Measurements from ENCODE around the gene CXCL12.

- no peak for TF ChIP-seq FOSL1 (IDR thresholded peaks at IDR 0.05; ENCODE audit: low read depth)
- TF ChIP-seq MAX (IDR thresholded peaks at IDR 0.05), result no peak
- no peak for TF ChIP-seq ELF1 (IDR thresholded peaks at IDR 0.05; ENCODE audit: borderline replicate concordance, low read depth)
- no peak for TF ChIP-seq POLR2A (IDR thresholded peaks at IDR 0.05; ENCODE audit: borderline replicate concordance, extremely low read depth, insufficient read depth, insufficient read length)
- TF ChIP-seq POLR2AphosphoS5 (IDR thresholded peaks at IDR 0.05; ENCODE audit: low read depth, low read length), result no peak
- no peak for TF ChIP-seq CTCF (IDR thresholded peaks at IDR 0.05 in 2 of 3, conservative IDR thresholded peaks at IDR 0.05 in 1 of 3; ENCODE audit: borderline replicate concordance in 1 of 3, insufficient read depth in 1 of 3, low read depth in 2 of 3, low read length in 2 of 3)
- TF ChIP-seq SRF (IDR thresholded peaks at IDR 0.05; ENCODE audit: low read depth), result no peak
- no peak for TF ChIP-seq RAD21 (IDR thresholded peaks at IDR 0.05; ENCODE audit: low read depth)
- no peak for TF ChIP-seq ATF3 (IDR thresholded peaks at IDR 0.05)
- no peak for TF ChIP-seq SIN3A (IDR thresholded peaks at IDR 0.05; ENCODE audit: low read depth)
- TF ChIP-seq ZNF274 (IDR thresholded peaks at IDR 0.05; ENCODE audit: low read depth, low read length), result no peak
- no peak for TF ChIP-seq EZH2 (IDR thresholded peaks at IDR 0.05)
Measured at GRCh38 chr10:44362866-44363711, 21.8 kb downstream of the CXCL12 start.
